ENCODE measurements around the gene RNASEH1. TPM values are rescaled to one million over a fixed set of nuclear protein-coding genes. Genes with fewer than 3 reads are reported as not detected.

The RNASEH1 gene
- total RNA-seq, 2 experiments from 2014 or later, result 21.3 to 24.6 TPM

GRCh38 chr2:3535467-3535793, 22.7 kb downstream of the RNASEH1 start:
- H3K4me3 Mint-ChIP-seq, result no peak overlapping the region
- peaks cover 5% of the 10 kb centered on the region for H3K4me1 Mint-ChIP-seq
- H3K36me3 Mint-ChIP-seq (ENCODE audit: low read depth), result peaks cover 9% of the 10 kb centered on the region
- CTCF ChIA-PET, result no interaction called here
- no peak overlapping the region for H3K27ac Mint-ChIP-seq
- POLR2A ChIA-PET, result no interaction called here
- H3K27me3 Mint-ChIP-seq, result no peaks in the 10 kb centered on the region
- H3K9me3 Mint-ChIP-seq, result no peaks in the 10 kb centered on the region
- DNase-seq, result no peak

GRCh38 chr2:3534251-3534814, 23.8 kb downstream of the RNASEH1 start:
- ChIA-PET POLR2A (no interaction called here), CTCF (no interaction called here)
- no peaks in the 10 kb centered on the region for H3K27me3 Mint-ChIP-seq
- DNase-seq, result no peak
- no peak overlapping the region for H3K4me3 Mint-ChIP-seq
- H3K4me1 Mint-ChIP-seq, result peaks cover 5% of the 10 kb centered on the region
- no peaks in the 10 kb centered on the region for H3K9me3 Mint-ChIP-seq
- peaks cover under 1% of the 10 kb centered on the region for H3K36me3 Mint-ChIP-seq (ENCODE audit: low read depth)
- H3K27ac Mint-ChIP-seq, result no peak overlapping the region

- ChIA-PET POLR2A (no interaction called here), CTCF (no interaction called here)
- Mint-ChIP-seq H3K4me1 (peaks cover 5% of the 10 kb centered on the region), H3K36me3 (ENCODE audit: low read depth) (no peaks in the 10 kb centered on the region), H3K4me3 (no peak overlapping the region), H3K27me3 (no peaks in the 10 kb centered on the region), H3K9me3 (no peaks in the 10 kb centered on the region), H3K27ac (no peak overlapping the region)
- DNase-seq, result no peak
These were observed 24.3 kb downstream of the RNASEH1 start for GRCh38 chr2:3533836-3534235.

- ChIA-PET POLR2A (no interaction called here), CTCF (no interaction called here)
- H3K27me3 Mint-ChIP-seq, result no peaks in the 10 kb centered on the region
These were observed 25.2 kb downstream of the RNASEH1 start for GRCh38 chr2:3532941-3533340.

GRCh38 chr2:3529316-3530025, 28.7 kb downstream of the RNASEH1 start:
- ChIA-PET CTCF (no interaction called here), POLR2A (no interaction called here)
- Mint-ChIP-seq H3K4me1 (no peaks in the 10 kb centered on the region), H3K4me3 (no peak overlapping the region), H3K27me3 (no peaks in the 10 kb centered on the region), H3K27ac (no peak overlapping the region), H3K9me3 (no peaks in the 10 kb centered on the region), H3K36me3 (ENCODE audit: low read depth) (no peaks in the 10 kb centered on the region)
- DNase-seq, result no peak

More at GRCh38 chr2:3532941-3533340, 25.2 kb downstream of the RNASEH1 start:
- H3K4me3 Mint-ChIP-seq, result no peak overlapping the region
- H3K9me3 Mint-ChIP-seq, result no peaks in the 10 kb centered on the region
- no peak overlapping the region for H3K27ac Mint-ChIP-seq
- no peaks in the 10 kb centered on the region for H3K36me3 Mint-ChIP-seq (ENCODE audit: low read depth)
- peaks cover 5% of the 10 kb centered on the region for H3K4me1 Mint-ChIP-seq
- DNase-seq, result no peak

GRCh38 chr2:3527886-3528785, 30.0 kb downstream of the RNASEH1 start:
- no peaks in the 10 kb centered on the region for H3K9me3 Mint-ChIP-seq
- H3K27ac Mint-ChIP-seq, result no peak overlapping the region
- H3K36me3 Mint-ChIP-seq (ENCODE audit: low read depth), result no peaks in the 10 kb centered on the region
- H3K27me3 Mint-ChIP-seq, result no peaks in the 10 kb centered on the region
- H3K4me1 Mint-ChIP-seq, result no peaks in the 10 kb centered on the region
- CTCF ChIA-PET, result no interaction called here
- no peak overlapping the region for H3K4me3 Mint-ChIP-seq
- DNase-seq, result no peak
- POLR2A ChIA-PET, result no interaction called here

GRCh38 chr2:3526871-3527270, 31.3 kb downstream of the RNASEH1 start:
- Mint-ChIP-seq H3K36me3 (ENCODE audit: low read depth) (no peaks in the 10 kb centered on the region), H3K9me3 (no peaks in the 10 kb centered on the region), H3K27me3 (no peaks in the 10 kb centered on the region), H3K27ac (no peak overlapping the region), H3K4me1 (peaks cover under 1% of the 10 kb centered on the region), H3K4me3 (no peak overlapping the region)
- ChIA-PET CTCF (no interaction called here), POLR2A (no interaction called here)
- DNase-seq, result no peak

- CTCF ChIA-PET, result no interaction called here
- DNase-seq, result no peak
- no peaks in the 10 kb centered on the region for H3K36me3 Mint-ChIP-seq (ENCODE audit: low read depth)
- H3K4me3 Mint-ChIP-seq, result no peak overlapping the region
- H3K27me3 Mint-ChIP-seq, result no peaks in the 10 kb centered on the region
- POLR2A ChIA-PET, result interaction anchor here (0.6 to 1.4 kb wide), 3 partner anchors 17 to 59 kb away, joined by 3 to 5 read pairs (median 3); partner anchors contain the start of gene RNASEH1
- H3K9me3 Mint-ChIP-seq, result no peaks in the 10 kb centered on the region
- H3K27ac Mint-ChIP-seq, result no peak overlapping the region
- H3K4me1 Mint-ChIP-seq, result peaks cover 22% of the 10 kb centered on the region
These were observed 34.5 kb downstream of the RNASEH1 start for GRCh38 chr2:3523551-3524041.

GRCh38 chr2:3522961-3523421, 35.1 kb downstream of the RNASEH1 start:
- Mint-ChIP-seq H3K4me1 (peaks cover 25% of the 10 kb centered on the region), H3K9me3 (no peaks in the 10 kb centered on the region), H3K27me3 (no peaks in the 10 kb centered on the region), H3K27ac (no peak overlapping the region), H3K36me3 (ENCODE audit: low read depth) (no peaks in the 10 kb centered on the region), H3K4me3 (no peak overlapping the region)
- no peak for DNase-seq
- ChIA-PET CTCF (no interaction called here), POLR2A (interaction anchor here (1.2 kb wide), 1 partner anchor 16 kb away, joined by 3 read pairs; no protein-coding TSS in a partner anchor)

GRCh38 chr2:3520591-3520990, 37.5 kb downstream of the RNASEH1 start:
- Mint-ChIP-seq H3K27ac (peak overlapping the region; percentile 75), H3K4me1 (peaks cover 32% of the 10 kb centered on the region), H3K36me3 (ENCODE audit: low read depth) (peaks cover 8% of the 10 kb centered on the region), H3K9me3 (no peaks in the 10 kb centered on the region), H3K27me3 (no peaks in the 10 kb centered on the region), H3K4me3 (peak overlapping the region; percentile 80)
- no peak for DNase-seq
- ChIA-PET CTCF (interaction anchor here (0.8 to 1.4 kb wide), 3 partner anchors 16 to 54 kb away, joined by 3 to 4 read pairs (median 3); partner anchors contain the start of gene RPS7), POLR2A (interaction anchor here (2.4 to 4.2 kb wide), 2 partner anchors 38 to 143 kb away, joined by 10 to 63 read pairs; partner anchors contain the start of genes EIPR1 and RNASEH1)

GRCh38 chr2:3519255-3520205, 38.6 kb downstream of the RNASEH1 start, which contains the start of gene ADI1:
Gene ADI1, minus strand, starts transcription at chr2:3519531. Its CDS starts 44 bp downstream, at chr2:3519487.
- peaks cover 32% of the 10 kb centered on the region for H3K4me1 Mint-ChIP-seq
- POLR2A ChIA-PET, result interaction anchor here (0.8 to 4.2 kb wide), 9 partner anchors 21 to 142 kb away, joined by 3 to 63 read pairs (median 3); partner anchors contain the start of genes EIPR1, RNASEH1 and TRAPPC12
- H3K36me3 Mint-ChIP-seq (ENCODE audit: low read depth), result peaks cover 14% of the 10 kb centered on the region
- H3K9me3 Mint-ChIP-seq, result no peaks in the 10 kb centered on the region
- peak; percentile 84 for DNase-seq
- CTCF ChIA-PET, result interaction anchor here (0.8 to 1.4 kb wide), 6 partner anchors 17 to 140 kb away, joined by 3 to 5 read pairs (median 4); partner anchors contain the start of genes RPS7 and TRAPPC12
- H3K4me3 Mint-ChIP-seq, result peak within 1 kb of the TSS; percentile 80
- H3K27me3 Mint-ChIP-seq, result no peaks in the 10 kb centered on the region
- peak within 1 kb of the TSS; percentile 84 for H3K27ac Mint-ChIP-seq

Measured in activated CD4-positive, alpha-beta memory T cell treated with anti-CD3 and anti-CD28 coated beads, Interleukin-2, amount 10 ng/mL, durations not matched to agents 7 days and 5 days (primary cell).